Stimulated activated CD4-positive, alpha-beta T cell treated with anti-CD3 and anti-CD28 coated beads, Interleukin-12 subunit alpha, Interleukin-12 subunit beta, amount 100 ng/mL, for 48 hours (primary cell): ENCODE measurements around the gene ASF1A.

ENCODE experiments used
- DNase-seq, 3 donors: peaks; one replicate each; pipeline ENCODE4 v3.0.0-alpha.2; 2020; ENCODE audit warnings: low read depth in 2 of 3, low spot score in 1 of 3

ASF1A gene

GRCh38 chr6:118912646-118913045 lies 18.7 kb downstream of the ASF1A start:
- no peak for DNase-seq

- DNase-seq: no peak
These were observed 19.2 kb downstream of the ASF1A start for GRCh38 chr6:118913161-118913560.

GRCh38 chr6:118914598-118914997 lies 20.6 kb downstream of the ASF1A start:
- DNase-seq: no peak

GRCh38 chr6:118917546-118918328 lies 23.8 kb downstream of the ASF1A start:
- DNase-seq: no peak

- no peak for DNase-seq
These were observed 24.4 kb downstream of the ASF1A start for GRCh38 chr6:118918329-118918725.

GRCh38 chr6:118921084-118921483 lies 27.1 kb downstream of the ASF1A start:
- no peak for DNase-seq

GRCh38 chr6:118923035-118923434 lies 29.1 kb downstream of the ASF1A start:
- no peak for DNase-seq

GRCh38 chr6:118930680-118931079 lies 36.7 kb downstream of the ASF1A start:
- no peak for DNase-seq

GRCh38 chr6:118931436-118931835 lies 37.5 kb downstream of the ASF1A start:
- DNase-seq: no peak

GRCh38 chr6:118932421-118932820 lies 38.5 kb downstream of the ASF1A start:
- DNase-seq: no peak

GRCh38 chr6:118933855-118934460 lies 40.0 kb downstream of the ASF1A start:
- no peak for DNase-seq

- DNase-seq: peak; percentile 78 to 88 (median 84)
These were observed 40.7 kb downstream of the ASF1A start, which contains the start of gene MCM9 for GRCh38 chr6:118934461-118935330. MCM9 (minus strand) TSS chr6:118935159; CDS start chr6:118931723, 3,436 bp downstream.

GRCh38 chr6:118935331-118935668 lies 41.3 kb downstream of the ASF1A start:
- DNase-seq: no peak

GRCh38 chr6:118935978-118936703 lies 42.2 kb downstream of the ASF1A start:
- DNase-seq: no peak

- no peak for DNase-seq
These were observed 45.7 kb downstream of the ASF1A start for GRCh38 chr6:118939683-118940082.

- no peak for DNase-seq
These were observed 46.8 kb downstream of the ASF1A start for GRCh38 chr6:118940770-118941169.

GRCh38 chr6:118945217-118945616 lies 51.3 kb downstream of the ASF1A start:
- DNase-seq: no peak

- DNase-seq: no peak
These were observed 58.7 kb downstream of the ASF1A start for GRCh38 chr6:118952683-118953082.

GRCh38 chr6:118953391-118953790 lies 59.4 kb downstream of the ASF1A start:
- no peak for DNase-seq
